Measurements from ENCODE around the gene CAPG. TPM values are rescaled to one million over a fixed set of nuclear protein-coding genes. Genes with fewer than 3 reads are reported as not detected.

Gene CAPG
- total and polyA plus RNA-seq, 10 of the 15 experiments (the other 5 are each of a cell fraction or from before 2014, with no cell fraction given): 26.3 to 192 (median 100) TPM

DNA sequence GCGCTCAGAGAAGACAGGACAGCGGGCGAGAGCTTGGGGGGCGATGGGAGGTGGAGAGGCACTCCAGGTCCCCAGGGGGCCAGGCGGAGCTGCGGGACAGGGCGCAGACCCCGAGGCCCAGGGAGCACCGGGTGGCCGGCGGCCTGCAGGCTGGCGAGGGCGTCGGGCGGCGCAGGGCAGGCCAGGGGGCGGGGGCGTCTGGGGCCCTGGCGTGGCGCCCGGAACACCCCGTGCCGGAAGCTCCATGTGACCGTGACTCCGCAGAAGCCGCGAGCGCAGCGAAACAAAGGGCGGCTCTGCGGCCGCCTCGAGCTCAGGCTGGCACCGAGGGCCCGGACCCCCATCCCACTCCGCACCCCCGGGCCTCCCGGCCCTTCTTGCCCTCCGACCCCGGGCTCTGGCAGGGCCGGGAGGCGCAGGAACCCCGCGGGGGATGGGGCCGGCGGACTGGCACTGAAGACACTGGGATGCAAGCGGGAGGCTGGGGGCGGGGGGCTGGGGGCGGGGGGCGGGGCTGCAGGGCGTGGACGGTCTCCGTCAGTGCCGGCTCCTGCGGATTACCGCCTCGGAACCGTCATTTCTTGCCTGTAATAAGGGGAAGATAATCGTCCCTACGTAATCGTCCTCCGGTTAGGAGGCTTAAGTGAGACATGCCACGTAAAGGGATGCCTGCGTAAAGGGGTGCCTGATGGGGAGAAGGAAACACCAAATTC, 27.5 kb upstream of the CAPG start (continued):
- no peak for TF ChIP-seq PRDM15 (CRISPR knock-in tag; IDR thresholded peaks at IDR 0.05)
- no peak for TF ChIP-seq JUNB (IDR thresholded peaks at IDR 0.05)
- TF ChIP-seq NBN (IDR thresholded peaks at IDR 0.05): no peak
- TF ChIP-seq NR2C1 (IDR thresholded peaks at IDR 0.05): no peak
- no peak for TF ChIP-seq CBX5 (IDR thresholded peaks at IDR 0.05; ENCODE audit: low read depth)
- no peak for TF ChIP-seq FOS (IDR thresholded peaks at IDR 0.05; ENCODE audit: borderline replicate concordance, extremely low read depth, insufficient read length)
- TF ChIP-seq HSF1 (IDR thresholded peaks at IDR 0.05; ENCODE audit: low read depth, low read length): no peak
- no peak for TF ChIP-seq TARDBP (IDR thresholded peaks at IDR 0.05; ENCODE audit: borderline replicate concordance)
- TF ChIP-seq USF1 (IDR thresholded peaks at IDR 0.05; ENCODE audit: borderline replicate concordance, extremely low read length, insufficient read depth, low read depth, low read length): peak; percentile 81
- no peak for TF ChIP-seq CBX3 (IDR thresholded peaks at IDR 0.05; ENCODE audit: borderline replicate concordance, low read depth)
- no peak for TF ChIP-seq PAX8 (IDR thresholded peaks at IDR 0.05)
- TF ChIP-seq NFYA (IDR thresholded peaks at IDR 0.05; ENCODE audit: borderline replicate concordance, low read depth, low read length): no peak
- TF ChIP-seq SRF (IDR thresholded peaks at IDR 0.05; ENCODE audit: low read depth in 2 of 2, low read length in 2 of 2): 0 out of 4 replicates have a peak, but pooled peaks of 1 of the 2 experiments have one; percentile 13
- no peak for TF ChIP-seq ESRRA (IDR thresholded peaks at IDR 0.05; ENCODE audit: low read length)
- peak; percentile 57; the same call in 1 of the 2 replicates for TF ChIP-seq RUNX3 (IDR thresholded peaks at IDR 0.05; ENCODE audit: low read length)
- peak in 1 of 2 experiments; percentile 87; a peak in 2 of 3 replicates for TF ChIP-seq EGR1 (IDR thresholded peaks at IDR 0.05; ENCODE audit: borderline replicate concordance in 1 of 2, low read depth in 2 of 2, low read length in 2 of 2)
- no peak for TF ChIP-seq SMC3 (IDR thresholded peaks at IDR 0.05; ENCODE audit: borderline replicate concordance, low read length)
- TF ChIP-seq, protein P1, sequence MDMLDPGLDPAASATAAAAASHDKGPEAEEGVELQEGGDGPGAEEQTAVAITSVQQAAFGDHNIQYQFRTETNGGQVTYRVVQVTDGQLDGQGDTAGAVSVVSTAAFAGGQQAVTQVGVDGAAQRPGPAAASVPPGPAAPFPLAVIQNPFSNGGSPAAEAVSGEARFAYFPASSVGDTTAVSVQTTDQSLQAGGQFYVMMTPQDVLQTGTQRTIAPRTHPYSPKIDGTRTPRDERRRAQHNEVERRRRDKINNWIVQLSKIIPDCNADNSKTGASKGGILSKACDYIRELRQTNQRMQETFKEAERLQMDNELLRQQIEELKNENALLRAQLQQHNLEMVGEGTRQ (IDR thresholded peaks at IDR 0.05; ENCODE audit: borderline replicate concordance, low read depth, low read length): peak; percentile 45
- TF ChIP-seq, protein P2, sequence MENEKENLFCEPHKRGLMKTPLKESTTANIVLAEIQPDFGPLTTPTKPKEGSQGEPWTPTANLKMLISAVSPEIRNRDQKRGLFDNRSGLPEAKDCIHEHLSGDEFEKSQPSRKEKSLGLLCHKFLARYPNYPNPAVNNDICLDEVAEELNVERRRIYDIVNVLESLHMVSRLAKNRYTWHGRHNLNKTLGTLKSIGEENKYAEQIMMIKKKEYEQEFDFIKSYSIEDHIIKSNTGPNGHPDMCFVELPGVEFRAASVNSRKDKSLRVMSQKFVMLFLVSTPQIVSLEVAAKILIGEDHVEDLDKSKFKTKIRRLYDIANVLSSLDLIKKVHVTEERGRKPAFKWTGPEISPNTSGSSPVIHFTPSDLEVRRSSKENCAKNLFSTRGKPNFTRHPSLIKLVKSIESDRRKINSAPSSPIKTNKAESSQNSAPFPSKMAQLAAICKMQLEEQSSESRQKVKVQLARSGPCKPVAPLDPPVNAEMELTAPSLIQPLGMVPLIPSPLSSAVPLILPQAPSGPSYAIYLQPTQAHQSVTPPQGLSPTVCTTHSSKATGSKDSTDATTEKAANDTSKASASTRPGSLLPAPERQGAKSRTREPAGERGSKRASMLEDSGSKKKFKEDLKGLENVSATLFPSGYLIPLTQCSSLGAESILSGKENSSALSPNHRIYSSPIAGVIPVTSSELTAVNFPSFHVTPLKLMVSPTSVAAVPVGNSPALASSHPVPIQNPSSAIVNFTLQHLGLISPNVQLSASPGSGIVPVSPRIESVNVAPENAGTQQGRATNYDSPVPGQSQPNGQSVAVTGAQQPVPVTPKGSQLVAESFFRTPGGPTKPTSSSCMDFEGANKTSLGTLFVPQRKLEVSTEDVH (IDR thresholded peaks at IDR 0.05; ENCODE audit: low read depth, partially characterized antibody): no peak
- TF ChIP-seq PAX5 (IDR thresholded peaks at IDR 0.05; ENCODE audit: borderline replicate concordance, low read depth, low read length): peak; percentile 89
- TF ChIP-seq LARP7 (IDR thresholded peaks at IDR 0.05): peak; percentile 73
